Activated naive CD4-positive, alpha-beta T cell (primary cell): ENCODE data around the gene TSPAN4.

Experiments
- DNase-seq, 4 experiments: peaks; one replicate each; lab custom pipeline; 2025; lab: John Stamatoyannopoulos, UW

TSPAN4 gene

GRCh38 chr11:824292-824880, 18.3 kb upstream of the TSPAN4 start:
- DNase-seq = no peak

GRCh38 chr11:824942-825341, 17.7 kb upstream of the TSPAN4 start:
- DNase-seq = no peak

DNA sequence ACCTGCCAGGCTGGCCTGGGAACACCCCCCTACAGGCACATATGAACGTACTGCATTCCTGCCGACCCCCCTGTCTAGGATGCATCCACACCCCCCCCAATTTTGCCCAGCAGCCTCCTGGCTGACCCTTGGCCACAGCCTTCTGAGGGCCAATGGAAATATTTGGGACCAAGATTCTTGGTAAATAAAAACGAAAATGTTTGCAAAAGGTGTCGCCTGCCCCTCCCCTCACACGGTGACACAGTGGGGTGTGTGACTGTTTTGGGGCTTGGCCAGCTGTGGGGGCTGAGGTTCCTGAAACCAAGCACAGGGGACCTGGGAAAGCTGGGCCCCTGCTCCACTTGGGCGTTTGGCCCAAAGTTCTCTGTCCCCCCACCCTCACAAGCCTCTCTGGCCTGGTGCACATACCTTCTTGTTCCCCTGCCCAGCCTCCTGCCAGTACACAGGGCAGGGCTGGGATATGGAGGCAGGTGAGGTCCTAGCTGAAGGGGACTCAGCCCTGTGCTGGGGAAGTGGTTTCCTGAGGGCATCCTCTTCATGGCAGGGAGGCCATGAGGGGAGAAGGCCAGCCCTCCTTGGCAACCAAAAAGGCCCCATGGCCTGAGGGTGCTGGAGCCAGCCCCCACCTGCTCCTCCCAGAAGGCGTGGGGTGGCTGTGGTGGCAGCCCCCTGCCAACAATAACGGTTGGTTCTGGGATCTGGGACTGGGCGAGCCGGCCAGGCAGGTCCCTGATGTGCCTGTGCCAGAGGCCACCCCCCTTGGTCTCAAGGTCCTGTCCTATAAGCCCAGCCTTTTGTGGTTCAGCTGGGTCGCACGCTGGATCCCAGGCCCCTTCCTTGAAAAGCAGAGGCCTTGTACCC, 17.1 kb upstream of the TSPAN4 start:
- DNase-seq = no peak

GRCh38 chr11:826227-826621, 16.4 kb upstream of the TSPAN4 start:
- DNase-seq = no peak

GRCh38 chr11:826836-827145, 15.9 kb upstream of the TSPAN4 start:
- no peak for DNase-seq

- DNase-seq = no peak
Observed at GRCh38 chr11:827146-827896, 15.3 kb upstream of the TSPAN4 start.

DNA sequence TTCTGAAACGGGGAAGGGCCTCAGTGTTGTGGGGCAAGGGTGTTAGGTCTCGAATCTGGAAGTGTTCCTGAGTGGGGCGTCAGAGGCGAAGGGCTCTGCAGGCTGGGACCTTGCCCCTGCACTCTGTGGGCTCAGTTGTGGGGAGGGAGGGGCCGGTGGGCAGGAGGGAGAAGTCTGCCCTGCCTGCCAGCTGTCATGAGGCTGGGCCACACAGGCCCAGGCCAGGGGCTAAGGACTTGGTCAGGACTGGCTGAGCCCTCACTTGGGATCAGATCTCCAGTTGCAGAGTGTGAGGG, 14.8 kb upstream of the TSPAN4 start, which contains the start of gene CRACR2B:
Gene CRACR2B, plus strand, starts transcription at position 23 of the 296 bp plus-strand sequence. CDS start 689 bp downstream, outside the sequence.
- no peak for DNase-seq

GRCh38 chr11:828506-829175, 14.0 kb upstream of the TSPAN4 start:
- DNase-seq = no peak

GRCh38 chr11:829176-829846, 13.3 kb upstream of the TSPAN4 start:
- DNase-seq = no peak

DNA sequence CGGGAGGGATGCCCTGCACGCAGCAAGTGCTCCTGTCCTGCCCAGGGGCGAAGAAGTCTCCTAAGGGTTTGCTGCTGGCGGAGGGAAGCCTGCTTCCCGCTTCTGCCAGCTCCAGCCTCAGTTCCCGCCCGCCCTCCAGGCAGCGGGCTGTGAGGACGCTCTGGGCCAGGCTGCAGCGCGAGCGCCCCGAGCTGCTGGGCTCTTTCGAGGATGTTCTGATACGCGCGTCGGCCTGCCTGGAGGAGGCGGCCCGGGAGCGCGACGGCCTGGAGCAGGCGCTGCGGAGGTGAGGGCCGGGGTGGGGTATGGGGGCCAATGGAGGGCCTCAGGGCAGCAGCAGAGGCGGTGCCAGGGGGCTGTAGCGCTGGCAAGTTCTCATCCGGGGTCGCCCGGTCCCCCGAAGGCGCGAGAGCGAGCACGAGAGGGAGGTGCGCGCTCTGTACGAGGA, 12.8 kb upstream of the TSPAN4 start:
- no peak for DNase-seq

DNA sequence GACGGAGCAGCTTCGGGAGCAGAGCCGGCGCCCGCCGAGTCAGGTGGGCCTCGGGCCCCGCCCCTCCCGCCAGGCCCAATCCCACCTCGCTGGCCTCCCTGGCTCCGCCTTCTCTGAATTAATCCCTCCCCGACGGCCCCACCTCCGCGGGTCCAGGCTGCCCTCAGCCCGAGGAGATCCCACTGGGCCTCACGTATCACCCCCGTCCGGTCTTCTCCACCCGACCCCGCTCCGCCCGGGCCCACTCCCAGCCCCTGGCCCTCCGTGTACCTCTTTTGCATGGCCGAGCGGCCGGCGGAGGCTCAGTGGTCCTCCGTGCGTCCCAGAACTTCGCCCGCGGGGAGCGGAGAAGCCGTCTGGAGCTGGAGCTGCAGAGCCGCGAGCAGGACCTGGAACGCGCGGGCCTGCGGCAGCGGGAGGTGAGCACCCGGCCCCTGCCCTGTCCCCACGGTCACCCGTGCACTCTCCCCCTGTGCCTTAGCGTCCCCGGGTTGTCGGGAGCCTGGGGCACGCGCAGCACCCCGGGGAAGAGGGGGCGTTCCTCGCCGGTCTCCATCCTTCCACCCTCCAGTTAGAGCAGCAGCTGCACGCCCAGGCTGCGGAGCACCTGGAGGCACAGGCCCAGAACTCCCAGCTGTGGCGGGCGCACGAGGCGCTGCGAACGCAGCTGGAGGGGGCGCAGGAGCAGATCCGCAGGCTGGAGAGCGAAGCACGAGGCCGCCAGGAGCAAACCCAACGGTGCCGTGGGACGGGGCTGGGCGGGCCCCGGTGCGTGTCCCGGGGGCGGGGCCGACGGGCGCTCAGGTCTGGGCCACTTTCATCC, 12.1 kb upstream of the TSPAN4 start:
- peak in 1 of 4 experiments; percentile 34 for DNase-seq

- no peak for DNase-seq
Observed at GRCh38 chr11:831118-831864, 11.4 kb upstream of the TSPAN4 start.

DNA sequence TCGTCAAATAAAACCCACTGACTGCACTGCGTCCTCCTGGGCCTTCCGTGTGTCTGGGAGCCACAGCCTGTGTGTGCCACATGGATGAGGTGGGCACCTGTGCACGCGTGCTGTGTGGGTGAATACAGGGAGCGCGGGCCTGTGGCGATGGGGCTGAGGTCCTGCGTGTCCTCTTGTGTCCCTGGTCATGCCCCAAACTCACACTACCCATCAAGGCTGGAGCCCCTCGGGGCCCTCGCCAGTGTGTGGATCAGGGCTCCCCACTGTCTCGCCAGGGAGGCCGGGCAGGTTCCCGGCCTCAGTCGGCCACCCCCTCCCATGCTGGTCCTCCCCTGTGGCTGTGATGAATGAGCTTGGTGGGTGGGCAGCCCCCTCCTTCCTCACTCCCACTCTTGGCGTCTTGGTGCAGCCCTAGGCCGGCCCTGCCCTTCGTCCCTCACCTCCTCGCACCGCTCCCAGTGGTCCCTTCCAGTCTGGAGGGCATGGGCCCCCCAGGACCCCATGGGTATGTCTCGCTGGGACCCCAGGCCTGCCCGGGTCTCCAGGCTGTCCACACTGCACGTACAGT, 10.6 kb upstream of the TSPAN4 start:
- DNase-seq = no peak

- peak in 1 of 4 experiments; percentile 30 for DNase-seq
Observed at GRCh38 chr11:832529-833113, 10.0 kb upstream of the TSPAN4 start, which contains the start of gene CD151. Gene CD151, plus strand, starts transcription at chr11:832952. Its CDS starts 3,118 bp downstream, at chr11:836070.

GRCh38 chr11:833114-833791, 9.4 kb upstream of the TSPAN4 start:
- DNase-seq = no peak

DNA sequence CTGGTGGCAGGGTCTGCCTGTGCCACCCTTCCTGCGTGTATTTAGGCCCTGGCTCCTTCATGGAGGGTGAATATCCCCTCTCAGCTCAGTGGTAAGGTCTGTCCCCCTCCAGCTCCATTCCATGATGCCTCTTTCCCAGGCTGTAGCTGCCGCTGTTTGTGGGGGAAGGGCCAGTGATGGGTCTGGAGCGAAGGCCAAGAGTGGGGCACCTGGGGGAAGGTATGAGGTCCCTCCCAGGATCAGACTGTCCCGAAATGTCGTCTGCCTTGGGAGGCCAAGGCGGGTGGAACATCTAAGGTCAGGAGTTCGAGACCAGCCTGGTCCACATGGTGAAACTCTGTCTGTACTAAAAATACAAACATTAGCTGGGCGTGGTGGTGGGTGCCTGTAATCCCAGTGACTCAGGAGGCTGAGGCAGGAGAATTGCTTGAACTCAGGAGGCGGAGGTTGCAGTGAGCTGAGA, 8.8 kb upstream of the TSPAN4 start:
- DNase-seq = no peak

- DNase-seq = no peak
Observed at GRCh38 chr11:834371-835316, 8.0 kb upstream of the TSPAN4 start.

DNA sequence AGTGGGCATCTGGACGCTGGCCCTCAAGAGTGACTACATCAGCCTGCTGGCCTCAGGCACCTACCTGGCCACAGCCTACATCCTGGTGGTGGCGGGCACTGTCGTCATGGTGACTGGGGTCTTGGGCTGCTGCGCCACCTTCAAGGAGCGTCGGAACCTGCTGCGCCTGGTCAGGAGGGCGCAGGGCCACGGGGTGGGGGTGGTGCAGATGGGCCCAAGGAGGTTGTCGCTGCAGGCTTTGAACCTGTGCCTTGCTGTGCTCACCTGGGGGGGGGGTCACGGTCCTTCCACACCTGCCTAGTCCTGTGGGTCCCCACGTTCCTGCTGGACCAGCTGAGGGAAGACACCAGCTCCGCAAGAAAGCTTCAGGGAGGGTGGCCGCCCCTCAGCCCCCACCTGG, 6.4 kb upstream of the TSPAN4 start:
- no peak for DNase-seq
